GM18861 (cell line): ENCODE results near the gene CYTH1.

Experiments used
- ATAC-seq: cut with Tn5 transposase; IDR thresholded peaks from one replicate; pipeline ENCODE4 v1.9.1; 2021; ENCODE audit not compliant: unreplicated experiment

The CYTH1 gene

GRCh38 chr17:78628547-78629435 lies 153.3 kb downstream of the CYTH1 start:
- ATAC-seq: no peak

DNA sequence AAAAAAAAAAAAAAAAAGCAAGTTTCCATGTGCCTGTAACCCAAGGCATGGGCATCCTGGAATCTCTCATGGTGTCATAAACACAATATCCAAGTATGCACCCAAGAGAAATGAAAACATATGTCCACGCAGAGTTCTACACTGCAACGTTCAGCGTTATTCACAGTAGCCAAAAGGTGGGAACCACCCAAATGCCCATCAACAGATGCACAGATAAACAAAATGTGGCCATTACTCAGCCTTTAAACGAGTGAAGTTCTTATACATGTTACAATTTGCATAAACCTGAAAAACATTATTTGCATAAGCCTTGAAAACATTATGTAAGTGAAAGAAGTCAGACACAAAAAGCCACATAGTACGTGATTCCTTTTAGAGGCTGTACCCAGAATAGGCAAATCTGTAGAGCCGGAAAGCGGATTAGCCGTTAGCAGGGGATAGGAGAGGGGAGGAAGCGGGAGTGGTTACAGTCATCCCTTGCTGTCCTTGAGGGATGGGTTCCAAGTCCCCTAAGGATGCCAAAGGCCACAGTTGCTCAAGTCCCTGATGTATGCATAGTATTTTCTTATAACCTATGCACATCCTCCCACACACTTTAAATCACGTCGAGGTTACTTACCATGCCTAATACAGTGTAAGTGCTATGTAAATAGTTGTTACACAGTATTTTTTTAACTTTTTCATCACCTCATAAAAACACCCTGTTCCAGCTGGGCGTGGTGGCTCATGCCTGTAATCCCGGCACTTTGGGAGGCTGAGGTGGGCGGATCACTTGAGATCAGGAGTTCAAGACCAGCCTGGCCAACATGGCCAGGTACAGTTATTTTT lies 157.5 kb downstream of the CYTH1 start:
- no peak for ATAC-seq
